RPMI8226 (cell line): ENCODE data around the gene MSANTD2.

ENCODE experiments used
- DNase-seq: peaks from one replicate; pipeline ENCODE4 v3.0.0-alpha.2; 2015

MSANTD2 gene

DNA sequence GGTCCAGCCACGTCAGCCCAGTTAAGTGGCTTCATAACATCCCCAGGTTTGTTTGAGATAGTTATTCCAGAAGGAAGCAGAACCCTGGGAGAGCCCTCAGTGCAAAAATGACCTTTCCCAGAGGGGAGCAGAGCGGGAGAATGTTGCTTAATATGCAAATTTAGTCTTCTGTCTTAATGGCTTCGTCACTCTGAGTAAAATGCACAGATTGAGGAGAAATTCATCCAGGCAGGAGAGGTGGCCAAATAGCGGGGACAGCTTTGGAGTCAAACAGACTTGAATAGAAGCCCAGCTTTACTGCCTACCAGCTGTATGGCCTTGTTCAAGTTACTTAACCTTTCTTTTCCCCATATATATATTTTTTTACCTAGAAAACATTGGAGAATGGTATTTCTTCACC is 72.7 kb downstream of the MSANTD2 start:
- no peak for DNase-seq

DNA sequence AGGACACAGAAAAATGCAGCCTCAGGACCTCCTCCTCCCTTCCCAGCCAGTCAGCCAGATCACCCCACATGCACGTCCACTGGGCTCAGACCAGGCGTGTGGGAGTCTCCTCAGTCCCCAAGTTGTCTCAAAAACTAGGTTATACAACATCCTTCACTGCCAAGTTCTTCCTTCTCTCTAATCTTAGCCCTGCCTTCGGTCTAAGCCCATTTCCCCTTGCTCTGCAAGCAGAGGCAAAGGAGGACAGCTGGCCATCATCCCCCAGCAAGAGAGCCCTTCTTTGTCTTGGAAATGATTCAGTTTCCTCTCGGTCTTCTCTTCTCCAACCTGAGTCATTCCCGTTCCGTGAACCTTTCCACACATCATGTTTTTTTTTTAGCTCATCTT is 74.5 kb downstream of the MSANTD2 start:
- no peak for DNase-seq

DNA sequence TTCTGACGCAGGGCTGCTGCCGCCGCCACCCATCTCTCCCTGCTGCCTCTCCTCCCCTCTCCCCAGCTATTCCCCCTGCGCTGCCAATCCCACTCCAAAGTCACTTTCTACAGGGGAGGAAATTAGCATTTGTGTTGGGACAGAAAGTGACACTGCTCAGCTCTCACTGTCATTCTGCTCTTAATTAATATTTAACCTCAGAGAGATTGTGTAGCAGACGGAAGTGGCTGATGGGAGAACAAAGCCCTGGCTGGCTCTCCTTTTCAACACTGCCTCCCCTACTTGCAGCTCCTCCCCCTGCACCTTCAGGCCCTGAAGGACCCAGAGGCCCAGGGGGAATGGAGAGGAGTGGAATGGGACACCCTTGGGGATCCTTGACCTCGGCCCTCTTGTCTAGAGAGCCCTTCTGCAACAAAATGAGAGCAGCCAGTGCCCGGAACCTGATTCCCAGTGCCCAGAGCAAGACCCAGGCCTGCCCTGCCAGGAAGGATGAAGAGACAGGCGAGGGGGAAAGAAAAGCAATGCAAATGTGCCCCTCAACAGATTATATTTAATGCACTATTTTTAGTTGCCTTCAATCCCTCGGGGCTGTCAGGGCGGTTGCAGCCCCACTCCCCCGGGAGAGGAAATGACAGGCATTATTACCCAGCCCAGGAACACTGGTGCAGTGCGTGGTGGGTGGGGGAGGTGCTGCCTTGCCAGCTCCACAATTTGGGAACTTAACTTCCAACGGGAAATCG is 75.1 kb downstream of the MSANTD2 start:
- DNase-seq: no peak

DNA sequence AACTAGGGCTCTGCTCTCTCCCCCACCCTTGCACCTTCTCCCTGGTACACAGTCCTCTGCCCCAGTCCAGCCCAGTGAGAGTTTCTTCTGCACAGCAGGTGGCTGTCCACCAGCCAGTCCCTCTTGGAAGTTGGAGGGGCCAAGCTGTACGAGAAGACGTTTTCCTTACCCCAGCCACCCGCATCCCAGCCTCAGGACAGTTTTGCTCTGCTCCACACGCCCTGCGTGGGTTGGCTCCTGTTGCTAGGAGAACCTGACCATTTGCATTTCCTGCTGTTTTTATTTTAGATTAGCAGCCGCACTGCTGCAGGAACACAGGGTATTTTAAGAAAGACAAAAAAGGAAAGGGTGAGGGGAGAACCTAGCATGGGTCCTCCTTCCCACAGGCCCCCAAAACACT is 78.0 kb downstream of the MSANTD2 start:
- DNase-seq: no peak

DNA sequence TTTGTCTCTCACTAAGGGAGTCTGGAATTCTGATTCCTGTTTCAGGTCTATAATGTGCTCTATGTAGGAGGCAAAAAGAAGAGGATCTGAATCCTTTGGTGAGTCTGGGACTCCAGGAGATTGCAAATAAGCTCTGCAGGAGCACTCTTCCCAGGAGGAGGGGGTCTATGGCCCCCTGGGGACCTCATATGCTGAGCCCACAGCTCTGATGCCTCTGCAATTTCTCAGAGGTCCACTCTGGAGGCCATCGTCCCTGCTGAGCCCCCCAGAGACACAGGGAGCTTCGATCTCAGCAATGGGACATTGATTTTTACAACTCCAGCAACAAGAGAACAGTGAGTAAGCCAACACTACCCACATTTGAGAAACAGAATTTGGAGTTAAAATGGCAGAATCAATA is 80.7 kb downstream of the MSANTD2 start:
- no peak for DNase-seq

DNA sequence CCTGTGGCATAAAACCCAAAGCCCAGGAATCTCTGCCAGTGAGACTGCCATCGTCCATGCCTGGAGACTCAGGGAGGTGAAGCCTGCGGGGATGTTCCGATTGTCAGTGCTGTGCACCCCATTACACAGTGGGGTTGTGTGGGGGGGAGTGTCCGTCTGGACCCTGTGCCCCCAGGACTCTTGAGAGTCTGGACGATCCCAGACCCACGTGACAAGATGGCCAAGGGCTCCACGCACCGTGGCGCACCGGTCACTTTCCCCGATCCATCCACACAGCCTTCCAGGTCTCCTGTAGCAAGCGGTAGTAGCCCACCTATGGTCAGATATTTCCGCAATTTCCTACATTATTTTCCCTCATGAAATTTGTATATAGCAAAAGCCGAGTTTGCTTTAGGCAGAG is 81.4 kb downstream of the MSANTD2 start:
- DNase-seq: no peak

DNA sequence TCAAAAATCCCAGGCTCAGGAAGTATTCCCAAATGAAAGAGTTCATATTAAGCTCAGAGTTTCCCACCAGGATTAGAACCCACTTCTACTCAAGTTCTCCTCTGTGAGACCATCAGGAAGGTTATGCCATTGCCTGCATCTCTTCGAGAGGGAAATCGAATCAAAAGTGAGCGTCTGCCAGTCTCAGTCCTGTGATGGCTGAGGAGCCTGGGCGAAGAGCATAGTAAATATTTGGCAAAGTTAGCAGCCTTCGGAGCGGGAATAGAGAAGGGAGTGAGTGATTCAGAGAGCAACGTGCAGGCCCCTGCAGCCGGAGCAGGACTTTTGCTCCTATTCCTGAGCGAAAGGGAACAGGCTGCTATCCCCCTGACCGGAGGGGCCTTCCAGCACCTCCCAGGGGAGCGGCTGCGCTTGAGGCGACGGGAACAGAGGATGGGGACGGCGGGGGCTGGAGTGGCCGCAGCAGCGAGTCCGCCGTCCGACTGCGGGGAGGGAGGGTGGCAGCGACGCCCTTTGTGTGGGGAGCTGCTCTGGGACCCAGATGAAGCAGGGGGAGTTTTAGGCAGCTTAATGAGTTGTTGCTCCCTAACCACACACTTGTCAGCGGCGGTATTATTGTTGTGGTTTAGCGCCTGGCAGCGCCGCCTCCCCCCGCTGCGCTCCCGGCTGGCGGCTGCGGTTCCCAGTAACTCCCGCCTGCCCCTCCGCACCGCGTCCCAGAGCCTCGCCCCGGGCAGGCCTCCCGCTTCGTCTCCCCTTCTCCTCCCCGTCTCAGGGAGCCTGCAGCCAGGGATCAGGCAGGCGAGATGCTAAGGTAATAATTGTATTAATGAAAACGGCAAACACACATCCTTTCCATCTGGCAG is 82.2 kb downstream of the MSANTD2 start:
- DNase-seq: no peak

DNA sequence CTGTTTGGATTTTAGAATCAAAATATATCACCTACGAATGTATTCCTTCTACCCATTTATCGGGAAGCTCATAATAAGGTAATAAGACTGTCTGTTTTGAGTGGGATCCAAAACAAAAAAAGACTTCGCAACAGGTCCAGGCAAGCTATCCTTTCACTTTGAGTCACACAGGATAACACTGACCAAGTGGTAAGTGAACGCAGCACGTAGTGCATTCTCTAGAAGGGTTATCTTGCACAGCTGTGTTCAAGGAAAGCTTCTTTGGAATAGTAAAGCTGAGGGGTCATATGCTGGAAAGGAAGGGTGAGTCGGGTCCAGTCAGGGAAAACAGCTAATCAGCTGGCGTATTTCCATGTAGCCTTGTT is 82.8 kb downstream of the MSANTD2 start:
- no peak for DNase-seq

DNA sequence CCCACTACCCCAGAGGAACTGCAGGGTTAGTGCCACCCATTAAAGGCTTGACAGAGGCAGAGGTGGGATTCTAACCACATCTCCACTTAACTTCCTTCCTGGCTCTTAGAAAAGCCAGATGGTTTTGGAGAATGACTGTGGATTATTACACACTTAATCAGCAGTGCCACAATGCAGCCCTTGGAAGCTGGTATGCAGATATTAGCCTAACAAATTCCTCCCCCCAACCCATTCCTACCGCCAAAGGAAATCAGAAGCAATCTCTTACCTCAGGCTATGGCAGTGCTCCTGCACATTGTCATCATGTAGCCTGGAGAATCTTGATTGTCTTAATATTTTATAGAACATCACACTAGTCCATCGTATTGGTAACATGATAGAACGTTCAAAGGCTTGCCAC is 83.6 kb downstream of the MSANTD2 start:
- DNase-seq: no peak
